HG03378 (cell line): Measurements from ENCODE around the gene DGKB.

Experiments used
- ATAC-seq: cut with Tn5 transposase; IDR thresholded peaks from one replicate; pipeline ENCODE4 v1.9.1; 2021; ENCODE audit warnings: mild to moderate bottlenecking, moderate library complexity; ENCODE audit not compliant: unreplicated experiment

Gene DGKB

GRCh38 chr7:14825912-14826311, 76.6 kb downstream of the DGKB start:
- no peak for ATAC-seq

DNA sequence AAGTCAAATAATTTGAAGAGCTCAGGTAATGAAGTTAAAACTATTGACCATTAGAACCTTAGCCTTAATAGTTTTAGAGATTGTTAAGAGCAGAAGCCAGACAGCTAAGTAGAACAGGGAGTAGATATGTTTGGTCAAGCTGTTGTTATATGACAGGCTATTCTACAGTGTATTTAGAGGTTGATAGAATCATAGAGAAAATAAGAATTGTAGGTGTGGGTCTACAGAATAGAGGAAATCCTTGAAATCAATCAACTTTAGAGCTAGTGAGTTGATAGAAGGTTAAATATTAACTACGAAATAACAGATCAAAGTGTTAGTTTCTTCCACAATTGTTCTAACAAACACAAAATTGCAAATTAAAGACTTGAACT, 80.1 kb downstream of the DGKB start:
- ATAC-seq: no peak

DNA sequence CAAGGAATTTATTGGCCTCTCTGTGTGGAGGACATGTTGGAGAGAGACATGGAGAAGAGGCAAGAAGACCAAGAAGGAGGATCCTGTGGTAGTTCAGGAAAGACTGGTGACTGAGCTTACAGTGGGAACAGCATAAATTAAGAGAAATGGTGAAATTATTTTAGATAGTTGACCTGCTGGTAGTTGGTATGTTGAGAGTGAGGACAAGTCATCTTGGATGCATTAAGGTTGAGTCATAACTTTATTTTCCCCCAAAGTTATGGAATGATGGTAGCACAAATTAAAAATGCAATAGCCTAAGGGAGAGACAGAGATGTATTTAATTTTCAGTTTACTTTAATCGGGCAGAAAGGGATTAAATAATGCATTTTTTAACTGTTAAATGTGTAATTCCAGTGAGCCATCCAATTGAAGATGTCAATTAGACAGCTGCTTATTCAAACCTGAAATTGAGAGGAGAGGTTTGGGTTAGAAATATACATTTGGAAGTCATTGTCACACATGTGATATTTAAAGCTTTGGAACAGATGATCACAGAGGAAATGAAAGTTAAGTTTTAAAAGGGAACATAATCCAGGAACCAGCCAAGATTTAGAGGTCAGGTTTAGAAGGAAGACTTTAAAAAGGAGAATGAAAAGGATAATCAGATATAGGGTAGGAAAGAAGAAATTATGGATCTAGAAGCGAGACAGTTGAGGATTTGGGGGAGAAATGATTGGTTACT, 80.6 kb downstream of the DGKB start:
- ATAC-seq: no peak

- no peak for ATAC-seq
These were observed 83.7 kb downstream of the DGKB start for GRCh38 chr7:14818871-14819270.

DNA sequence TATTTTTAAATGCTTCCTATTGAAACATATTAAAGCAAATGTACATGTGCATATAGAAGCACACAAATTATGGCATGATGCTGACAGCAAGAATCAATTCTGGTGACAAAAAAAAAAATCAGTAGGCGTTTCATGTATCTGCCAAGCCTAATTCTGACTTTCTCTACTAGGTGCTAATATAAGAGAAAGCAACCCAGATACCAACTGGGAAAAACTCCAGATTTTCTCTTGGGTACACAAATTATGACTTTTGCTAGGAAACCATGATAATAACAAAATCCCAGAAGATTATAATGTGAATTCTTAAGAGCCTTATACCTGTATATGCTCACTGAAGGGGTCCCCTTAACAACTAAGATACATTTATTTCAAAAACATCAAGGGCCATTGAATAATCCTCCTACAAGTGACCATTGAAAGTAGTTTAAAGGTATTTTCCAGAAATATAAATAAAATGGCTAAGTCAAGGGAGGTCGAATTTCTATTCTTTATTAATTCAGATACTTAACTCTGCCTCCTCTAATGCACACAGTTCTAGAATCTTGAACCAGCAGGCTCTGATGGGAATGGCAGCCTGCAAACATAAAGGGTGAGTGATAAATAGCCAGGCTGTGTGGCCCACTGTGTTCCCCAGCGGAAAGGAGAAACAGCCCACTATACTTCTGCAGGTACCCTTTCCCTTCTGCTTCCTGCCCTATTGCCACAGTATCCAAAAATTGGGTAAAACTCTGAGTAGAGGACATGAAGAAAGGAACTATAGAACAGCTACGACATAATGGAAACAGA, 84.5 kb downstream of the DGKB start:
- ATAC-seq: no peak

DNA sequence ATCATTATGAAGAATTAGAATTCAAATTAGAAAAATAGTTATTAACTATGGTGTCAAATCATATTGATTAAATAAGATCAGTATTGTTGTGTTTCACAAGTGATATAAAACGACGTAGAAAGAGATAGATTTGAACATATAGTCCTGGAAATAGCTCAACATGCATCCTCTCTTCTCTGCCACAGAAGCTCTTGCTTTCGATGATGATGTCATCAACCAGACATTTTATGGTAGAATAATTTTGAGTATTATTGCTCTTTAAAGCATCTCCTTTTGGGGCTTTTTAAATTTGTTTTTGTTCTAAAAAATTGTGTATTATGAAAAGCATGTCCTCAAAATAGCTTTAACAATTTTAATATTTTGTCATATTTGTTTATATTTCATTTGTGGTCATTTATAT, 95.0 kb downstream of the DGKB start:
- ATAC-seq: no peak

GRCh38 chr7:14806891-14807290, 95.7 kb downstream of the DGKB start:
- ATAC-seq: no peak

GRCh38 chr7:14805105-14805719, 97.3 kb downstream of the DGKB start:
- ATAC-seq: no peak

DNA sequence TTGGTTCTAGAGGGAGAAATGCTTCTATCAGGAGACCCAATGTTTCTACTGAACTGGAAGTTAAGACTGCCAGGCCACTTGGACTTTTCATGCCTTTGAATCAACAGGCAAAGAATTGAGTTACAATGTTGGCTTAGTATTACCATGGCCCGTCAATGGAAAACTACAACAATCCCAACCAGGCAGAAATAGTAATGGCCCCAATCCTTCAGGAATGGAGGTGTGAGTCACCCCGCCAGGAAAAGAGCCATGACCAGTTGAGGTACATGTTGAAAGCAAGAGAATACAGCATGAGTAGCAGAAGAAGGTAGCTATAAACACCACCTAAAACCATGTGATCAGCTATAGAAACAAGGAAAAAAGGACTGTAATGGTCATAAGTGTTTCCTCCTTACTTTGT, 101.9 kb downstream of the DGKB start:
- no peak for ATAC-seq

DNA sequence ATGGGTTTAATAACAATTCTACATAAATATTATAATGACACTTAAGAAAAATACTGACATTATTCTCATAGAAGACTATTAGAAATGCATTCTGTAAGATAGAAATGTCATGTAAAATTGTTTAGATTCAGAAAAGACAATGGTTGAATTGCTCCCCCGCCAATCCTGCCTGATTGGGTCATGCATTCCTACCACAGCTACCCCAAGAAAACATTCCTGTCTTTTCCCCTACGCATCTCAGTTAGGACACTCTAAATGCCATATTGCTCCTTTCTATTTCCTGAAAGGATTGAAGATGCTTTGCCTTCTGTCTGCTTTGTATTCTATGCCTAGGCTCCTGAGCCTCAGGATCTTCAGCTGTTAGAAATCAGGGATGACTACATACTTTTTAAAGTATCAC, 109.4 kb downstream of the DGKB start:
- ATAC-seq: no peak

DNA sequence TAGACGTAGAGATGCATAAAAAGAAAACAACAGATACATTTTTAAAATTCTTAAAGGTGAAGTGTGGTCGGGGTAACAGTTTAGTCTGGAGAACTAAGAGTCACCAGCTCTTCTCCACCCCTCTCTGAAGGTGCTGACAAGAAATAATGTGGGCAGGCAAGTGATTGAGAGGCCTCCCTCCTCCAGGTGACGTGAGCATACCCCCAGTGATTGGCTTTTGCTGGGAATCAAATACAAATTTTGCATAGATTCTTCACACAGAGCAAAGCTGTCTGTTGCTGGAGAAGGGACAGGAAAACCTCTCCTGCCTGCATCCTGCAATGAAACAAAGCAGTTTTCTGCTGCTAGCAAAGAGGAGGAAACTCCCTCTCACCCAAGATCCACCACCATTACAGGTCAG, 115.0 kb downstream of the DGKB start:
- ATAC-seq: no peak

DNA sequence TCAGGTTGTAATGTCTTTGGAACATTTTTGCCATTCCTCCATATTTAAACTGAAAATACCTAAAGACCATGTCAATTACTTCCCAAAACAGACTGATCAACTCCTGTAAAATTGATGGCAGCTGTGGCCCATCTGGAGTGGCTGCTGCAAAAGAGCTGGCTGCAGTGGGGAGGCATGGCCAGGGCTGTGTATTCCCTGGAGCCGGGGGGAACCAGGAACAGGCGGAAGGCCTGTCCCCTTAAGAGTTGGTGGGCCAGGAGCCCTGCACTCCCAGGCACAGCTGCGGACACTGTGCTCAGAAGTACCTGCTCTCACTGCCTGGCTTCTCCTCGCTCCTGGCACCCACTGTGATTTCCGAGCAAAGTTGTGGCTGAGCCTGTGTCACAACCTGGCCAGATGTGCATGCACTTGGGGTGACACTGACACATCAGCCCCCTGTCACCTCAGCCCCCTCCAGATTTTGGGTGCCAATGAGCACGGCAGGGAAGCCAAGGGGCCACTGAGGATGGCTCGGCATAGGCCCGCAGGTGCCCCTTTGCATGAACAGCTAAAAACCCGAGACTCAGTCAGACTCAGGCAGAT, 116.1 kb downstream of the DGKB start:
- no peak for ATAC-seq

GRCh38 chr7:14777806-14778205, 124.7 kb downstream of the DGKB start:
- no peak for ATAC-seq

DNA sequence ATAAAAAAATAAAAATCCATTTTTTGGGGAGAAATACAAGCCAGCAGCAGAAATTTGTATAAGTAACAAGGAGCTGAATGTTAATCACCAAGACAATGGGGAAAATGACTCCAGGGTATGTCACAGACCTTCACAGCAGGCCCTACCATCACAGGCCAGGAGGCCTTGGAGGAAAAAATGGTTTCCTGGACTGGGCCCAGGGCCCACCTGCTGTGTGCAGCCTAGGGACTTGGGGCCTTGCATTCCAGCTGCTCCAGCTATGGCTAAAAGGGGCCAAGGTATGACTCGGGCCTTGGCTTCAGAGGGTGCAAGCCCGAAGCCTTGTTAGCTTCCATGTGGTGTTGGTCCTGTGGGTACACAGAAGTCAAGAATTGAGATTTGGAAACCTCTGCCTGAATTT, 126.3 kb downstream of the DGKB start:
- no peak for ATAC-seq

DNA sequence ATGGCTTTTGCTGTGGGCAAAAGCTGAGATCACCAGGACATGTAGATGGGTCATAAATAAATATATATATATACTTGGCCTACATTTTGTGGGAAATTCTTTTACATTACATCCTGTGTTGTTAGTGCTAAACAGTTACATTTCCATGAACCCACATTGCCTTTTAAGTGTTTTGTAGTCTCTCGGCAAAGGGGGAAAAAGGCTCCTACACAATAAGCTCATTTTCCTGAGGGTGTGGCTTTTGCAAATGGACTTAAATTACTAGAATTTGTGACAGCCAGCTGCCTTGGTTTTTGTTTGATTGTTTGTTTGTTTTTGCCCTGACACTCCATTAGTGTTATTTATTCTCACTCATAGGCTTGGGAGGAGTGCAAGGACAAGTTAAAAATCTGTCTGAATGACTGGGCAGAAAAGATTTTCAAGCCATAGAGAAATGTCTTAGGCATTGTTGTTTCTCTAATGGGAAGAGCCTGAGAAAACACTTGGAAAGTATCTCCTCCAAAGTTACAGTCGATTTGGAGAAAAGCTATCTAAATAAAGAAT, 128.8 kb downstream of the DGKB start:
- ATAC-seq: no peak

DNA sequence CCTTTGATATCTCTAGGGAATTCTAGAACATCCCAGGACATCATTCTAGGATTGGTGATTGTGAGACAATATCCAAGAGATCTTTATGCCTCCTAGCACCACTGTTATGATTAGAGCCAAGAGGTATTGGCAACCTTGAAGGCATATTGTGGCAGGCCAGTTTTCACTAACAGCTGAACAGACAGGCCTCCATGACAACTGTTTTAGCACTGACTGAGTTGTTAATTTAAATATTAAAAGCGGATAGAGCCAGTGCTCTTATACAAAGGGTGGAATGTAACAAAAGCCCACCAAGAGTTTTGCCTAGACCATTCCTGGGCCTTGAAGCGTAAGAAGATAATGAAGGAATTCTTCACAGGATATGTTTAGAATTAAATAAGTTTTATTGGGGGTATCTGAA, 131.9 kb downstream of the DGKB start:
- ATAC-seq: no peak

DNA sequence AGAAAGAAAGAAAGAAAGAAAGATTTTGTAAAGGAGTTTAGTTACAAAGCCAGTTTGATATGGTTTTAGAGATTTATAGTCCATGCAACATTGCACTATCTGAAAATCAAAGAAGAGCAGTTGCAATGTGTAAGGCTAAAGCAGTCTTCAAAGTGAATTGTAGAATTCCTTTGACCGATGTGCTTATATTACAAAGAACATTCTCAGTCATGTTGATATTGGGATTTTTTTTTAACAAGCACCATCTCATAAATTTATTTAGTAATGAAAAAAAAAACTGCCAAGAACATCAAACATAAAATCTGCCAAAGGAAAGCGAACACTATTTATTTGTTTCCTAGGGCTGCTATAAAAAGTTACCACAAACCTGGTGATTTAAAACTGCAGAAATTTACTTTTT, 133.3 kb downstream of the DGKB start:
- no peak for ATAC-seq

DNA sequence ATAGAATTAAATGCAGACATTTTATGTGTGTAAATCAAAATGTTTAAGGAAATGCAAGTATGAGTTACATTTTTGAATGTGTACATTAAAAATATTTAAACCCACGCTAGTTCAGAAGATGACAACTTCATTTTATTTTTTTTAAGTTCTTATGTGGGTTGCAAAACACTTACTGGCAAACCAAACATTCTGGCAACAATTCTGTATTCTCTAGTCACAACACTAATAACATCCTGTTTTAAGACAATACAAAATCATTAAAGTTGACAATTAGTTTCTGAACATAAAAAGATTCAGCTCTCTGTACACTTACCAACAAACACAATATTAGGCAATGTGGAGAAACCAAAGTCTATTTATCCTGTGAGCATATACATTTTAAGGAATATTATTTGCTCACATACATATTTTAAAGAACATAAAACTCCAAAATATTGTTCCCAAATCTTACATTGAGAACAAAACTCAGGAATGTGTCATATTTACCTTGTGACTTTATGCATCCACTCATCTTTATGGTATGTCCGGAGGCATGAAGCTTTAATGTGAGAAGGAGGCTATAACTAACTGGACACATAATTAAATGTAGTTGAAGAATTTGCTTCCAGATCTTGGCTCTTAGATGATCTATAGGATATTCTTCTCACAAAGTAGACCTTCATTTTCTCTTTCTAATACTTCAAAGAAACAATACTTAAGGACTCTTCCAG, 134.7 kb downstream of the DGKB start:
- ATAC-seq: no peak

DNA sequence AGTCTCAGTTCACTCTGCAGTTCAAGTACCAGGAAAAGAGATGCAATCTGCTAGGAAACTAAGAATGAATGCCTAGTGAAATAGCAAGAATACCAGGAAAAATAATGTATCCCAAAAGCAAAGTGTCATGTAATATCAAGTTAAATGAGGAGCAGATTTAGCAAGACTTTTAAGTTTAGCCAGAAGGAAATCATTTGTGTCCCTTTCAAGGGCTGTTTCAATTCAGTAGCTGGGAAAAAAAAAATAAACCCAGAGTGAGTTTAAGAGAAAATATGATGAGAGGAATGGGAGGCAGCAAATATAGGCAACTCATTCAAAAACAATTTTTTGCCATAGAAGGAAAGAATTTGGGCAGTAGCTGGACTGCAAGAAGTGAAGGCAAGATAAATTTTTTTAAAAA, 135.8 kb downstream of the DGKB start:
- ATAC-seq: no peak

GRCh38 chr7:14765731-14766130, 136.8 kb downstream of the DGKB start:
- no peak for ATAC-seq

DNA sequence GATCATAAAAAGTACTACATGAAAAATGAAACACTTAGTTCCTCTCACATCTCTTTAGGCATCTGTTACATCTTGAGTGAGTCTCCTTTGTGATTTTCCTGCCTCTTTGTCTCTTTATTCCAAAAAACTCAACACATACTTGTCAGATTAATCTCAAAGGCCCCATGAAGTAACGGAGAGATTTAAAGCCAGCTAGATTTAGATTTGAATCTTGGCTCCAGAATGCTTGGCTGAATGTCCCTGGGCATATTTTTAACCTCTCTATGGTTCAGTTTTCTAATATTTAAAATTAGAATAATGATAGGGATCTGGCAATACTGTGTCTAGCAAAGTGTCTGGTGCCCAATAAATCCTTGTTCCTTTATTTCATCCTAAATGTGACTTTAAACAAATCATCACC, 140.0 kb downstream of the DGKB start:
- no peak for ATAC-seq
